Adrenal gland (tissue), 5 donors: ENCODE data around the gene SNAP25.

Source experiments
- CTCF ChIP-seq, 6 experiments: fragments of 450-650 bp in 4 of 6; fragments of 200-600 bp in 2 of 6; sonication (generic) in 1 of 6; IDR thresholded peaks; 1 replicate in 5 of 6; 2 replicates in 1 of 6; pipeline versions ENCODE4 v1.5.1 to v1.8.0; 2016 to 2021; ENCODE audit warnings: antibody characterized with exemption in 6 of 6, mild to moderate bottlenecking in 2 of 6, moderate library complexity in 1 of 6
- POLR2A ChIP-seq, 2 donors: fragments of 450-650 bp; IDR thresholded peaks; one replicate each; pipeline ENCODE4 v1.6.1; 2017; ENCODE audit warnings: antibody characterized with exemption in 2 of 2, mild to moderate bottlenecking in 2 of 2, moderate library complexity in 1 of 2
- donor health status: DM: no; HTN: no; CAD: no.

GRCh38 chr20:10180651-10181235 is 37.9 kb upstream of the SNAP25 start:
- TF ChIP-seq CTCF (IDR thresholded peaks at IDR 0.05) = no peak
- no peak for TF ChIP-seq POLR2A (IDR thresholded peaks at IDR 0.05)
